NCI-H510A (cell line): ENCODE results near the gene AP2S1.
"Not testable (repeated sequence)": the region's sequence is repeated elsewhere in the genome, so short reads cannot be mapped to it uniquely, and the experiment has no call there.

Experiments used
- DNase-seq: peaks from one replicate; lab custom pipeline; 2025; lab: John Stamatoyannopoulos, UW

Gene AP2S1

DNA sequence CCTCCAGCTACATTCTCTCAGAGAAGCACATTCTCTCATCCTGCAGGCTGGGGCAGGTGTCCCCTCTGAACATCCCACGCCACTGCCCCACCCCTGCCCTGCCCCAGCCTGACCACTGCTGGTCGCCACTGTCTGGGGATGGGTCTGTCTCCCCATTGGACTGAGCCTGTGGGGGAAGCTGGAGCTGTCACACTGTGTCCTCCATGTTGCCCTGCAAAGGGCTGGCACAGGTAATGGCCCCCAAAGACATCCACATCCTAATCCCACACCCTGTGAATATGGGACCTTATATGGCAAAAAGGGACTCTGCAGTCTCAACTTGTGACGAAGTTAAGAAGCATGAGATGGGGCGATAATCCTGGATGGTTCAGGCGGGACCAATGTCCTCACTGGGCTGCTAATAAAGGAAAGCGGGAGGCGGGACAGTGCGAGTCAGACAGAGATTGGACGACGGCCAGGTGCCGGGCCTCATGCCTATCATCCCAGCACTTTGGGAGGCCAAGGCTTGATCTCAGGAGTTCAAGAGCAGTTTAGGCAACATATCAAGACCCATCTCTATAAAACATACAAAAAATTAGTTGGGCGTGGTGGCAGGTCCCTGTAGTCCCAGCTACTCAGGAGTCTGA is 9.1 kb downstream of the AP2S1 start:
- no peak for DNase-seq

DNA sequence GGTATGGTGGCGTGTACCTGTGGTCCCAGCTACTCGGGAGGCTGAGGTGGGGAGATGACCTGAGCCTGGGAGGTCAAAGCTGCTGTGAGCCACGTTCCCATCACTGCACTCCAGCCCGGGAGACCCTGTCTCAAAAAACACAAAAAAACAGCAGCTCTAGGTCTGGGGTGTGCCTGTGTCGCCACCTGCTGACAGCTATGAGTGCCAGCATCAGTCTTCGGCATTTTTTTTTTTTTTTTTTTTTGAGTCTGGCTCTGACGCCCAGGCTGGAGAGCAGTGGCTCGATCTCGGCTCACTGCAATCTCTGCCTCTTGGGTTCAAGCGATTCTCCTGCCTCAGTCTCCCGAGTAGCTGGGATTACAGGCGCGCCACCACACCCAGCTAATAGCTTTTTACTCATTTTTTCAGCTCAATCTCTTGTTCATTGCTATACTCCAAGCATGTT is 10.1 kb downstream of the AP2S1 start:
- DNase-seq = peak; percentile 31

DNA sequence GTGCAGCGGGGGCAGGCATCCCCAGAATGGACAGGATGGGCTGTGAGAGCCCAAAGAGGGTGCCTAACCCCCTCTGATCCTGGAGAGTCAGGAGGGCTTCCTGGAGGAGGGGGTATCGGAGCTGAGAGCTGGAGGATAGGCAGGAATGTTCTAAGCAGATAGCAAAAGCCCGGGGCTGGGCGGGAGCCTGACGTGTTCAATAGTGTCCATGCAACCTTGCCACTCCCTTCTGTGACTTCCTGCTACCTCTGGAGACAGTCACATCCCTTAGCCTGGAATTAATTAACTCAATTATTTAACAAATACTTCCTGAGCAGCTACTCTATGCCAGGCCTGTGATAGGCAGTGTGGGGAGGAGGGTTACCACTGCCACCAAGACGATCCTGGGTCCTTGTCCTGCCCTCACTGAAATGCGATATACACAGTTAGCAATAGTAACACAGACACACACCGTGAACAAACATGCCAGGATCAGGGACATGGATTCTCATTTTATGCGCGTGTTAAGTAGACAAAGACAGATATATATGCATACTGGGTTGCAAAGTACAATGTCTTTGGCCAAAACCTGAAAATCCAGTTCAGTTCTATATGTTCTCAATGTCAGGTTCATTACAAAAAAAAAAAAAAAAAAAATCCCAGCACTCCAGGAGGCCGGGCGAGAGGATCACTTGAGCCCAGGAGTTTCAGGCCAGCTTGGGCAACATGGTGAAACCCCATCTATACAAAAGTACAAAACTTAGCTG is 10.7 kb downstream of the AP2S1 start:
- DNase-seq = peak; percentile 50

DNA sequence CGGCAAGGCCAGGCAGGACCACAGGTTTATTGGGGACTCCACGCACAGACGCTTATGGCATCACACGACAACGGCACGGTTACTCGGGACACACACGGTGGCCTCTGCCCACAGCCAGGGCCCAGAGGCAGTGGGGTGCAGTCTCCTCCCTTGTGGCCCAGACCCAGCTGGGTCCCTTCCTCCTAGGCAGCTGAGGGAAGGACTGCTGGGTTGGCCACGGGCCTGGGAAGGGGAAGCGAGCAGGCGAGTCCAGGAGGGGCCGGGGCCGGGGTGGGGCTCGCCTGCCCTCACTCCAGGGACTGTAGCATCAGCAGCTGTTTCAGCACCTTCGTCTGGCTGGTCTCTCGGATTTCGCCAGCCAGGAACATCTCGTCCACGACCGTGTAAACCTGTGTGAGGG is 12.5 kb downstream of the AP2S1 start:
- DNase-seq = no peak

DNA sequence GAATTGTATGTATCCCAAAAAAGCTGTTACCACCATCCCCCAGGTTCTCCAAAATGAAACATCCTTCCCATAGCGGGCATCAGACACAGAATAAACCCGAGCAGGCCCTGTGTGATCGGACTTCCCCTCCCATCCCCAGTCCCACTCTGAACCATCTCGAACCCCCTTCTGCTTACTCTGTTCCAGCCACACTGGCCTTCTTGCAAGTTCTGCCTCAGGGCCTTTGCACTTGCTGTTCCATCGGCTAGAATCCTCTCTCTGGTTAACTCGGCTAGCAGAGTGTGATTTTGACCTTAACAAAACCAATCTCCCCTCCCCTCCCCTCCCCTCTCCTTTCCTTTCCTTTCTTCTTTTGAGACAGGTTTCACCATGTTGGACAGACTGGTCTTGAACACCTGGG is 15.7 kb downstream of the AP2S1 start:
- DNase-seq = no peak

DNA sequence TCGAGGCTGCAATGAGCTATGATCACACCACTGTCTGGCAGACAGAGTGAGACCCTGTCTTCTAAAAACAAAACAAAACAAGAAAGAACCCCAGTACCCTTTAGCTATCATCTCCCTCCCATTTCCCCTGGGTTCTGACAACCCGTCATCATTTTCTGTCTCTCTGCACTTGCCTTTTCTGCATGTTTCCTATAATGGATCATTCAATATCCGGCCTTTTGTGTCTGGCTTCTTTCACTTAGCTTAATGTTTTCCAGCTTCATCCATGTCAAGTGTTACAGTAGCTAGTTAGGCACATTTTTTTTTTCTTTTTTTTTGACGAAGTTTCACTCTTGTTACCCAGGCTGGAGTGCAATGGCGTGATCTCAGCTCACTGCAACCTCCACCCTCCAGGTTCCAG is 16.5 kb downstream of the AP2S1 start:
- no peak for DNase-seq

DNA sequence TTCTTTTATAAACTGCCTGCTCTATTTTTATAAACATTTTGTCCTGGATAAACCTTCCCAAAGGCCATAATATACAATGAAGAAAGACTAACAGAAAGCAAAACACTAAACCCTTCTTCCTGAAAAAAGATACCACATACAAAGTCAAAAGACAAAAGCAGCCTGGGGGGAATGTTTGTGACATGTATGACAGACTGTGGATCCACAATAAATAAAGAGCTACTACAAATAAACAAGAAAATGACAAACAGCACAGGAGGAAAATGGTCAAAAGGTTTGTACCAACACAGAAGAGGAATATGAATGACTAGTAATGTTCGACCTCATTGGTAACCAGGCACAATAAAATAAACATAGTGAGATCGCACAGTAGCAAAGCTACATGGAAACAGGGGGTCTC is 19.8 kb downstream of the AP2S1 start:
- DNase-seq = no peak

DNA sequence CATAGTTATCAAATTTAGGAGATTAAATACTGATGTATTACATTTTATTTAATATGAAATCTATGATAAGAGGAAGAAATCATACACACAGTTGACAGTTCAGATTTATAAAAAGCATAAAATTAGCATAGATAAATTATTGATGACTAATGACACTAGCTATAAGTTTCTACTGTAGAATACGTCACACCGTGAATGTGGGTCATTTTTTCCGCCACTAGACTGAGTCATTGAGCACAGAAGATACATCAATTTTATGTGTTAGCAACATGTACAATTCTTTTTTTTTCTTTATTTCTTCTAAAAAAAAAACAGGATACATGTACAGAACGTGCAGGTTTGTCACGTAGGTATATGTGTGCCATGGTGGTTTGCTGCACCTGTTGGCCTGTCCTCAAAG is 22.2 kb downstream of the AP2S1 start:
- DNase-seq = no peak

DNA sequence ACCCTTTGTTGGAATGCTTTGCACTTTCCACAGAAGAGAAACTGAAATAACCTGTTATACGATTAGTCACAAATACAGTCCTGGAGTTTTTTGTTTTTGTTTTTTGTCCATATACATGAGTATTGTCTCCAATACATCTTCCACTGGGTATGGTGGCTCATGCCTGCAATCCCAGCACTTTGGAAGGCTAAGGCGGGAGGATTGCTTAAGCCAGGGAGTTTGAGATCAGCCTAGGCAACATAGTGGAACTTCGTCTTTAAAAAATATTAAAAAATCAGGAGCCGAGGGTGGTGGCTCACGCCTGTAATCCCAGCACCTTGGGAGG is 25.0 kb downstream of the AP2S1 start:
- no peak for DNase-seq

DNA sequence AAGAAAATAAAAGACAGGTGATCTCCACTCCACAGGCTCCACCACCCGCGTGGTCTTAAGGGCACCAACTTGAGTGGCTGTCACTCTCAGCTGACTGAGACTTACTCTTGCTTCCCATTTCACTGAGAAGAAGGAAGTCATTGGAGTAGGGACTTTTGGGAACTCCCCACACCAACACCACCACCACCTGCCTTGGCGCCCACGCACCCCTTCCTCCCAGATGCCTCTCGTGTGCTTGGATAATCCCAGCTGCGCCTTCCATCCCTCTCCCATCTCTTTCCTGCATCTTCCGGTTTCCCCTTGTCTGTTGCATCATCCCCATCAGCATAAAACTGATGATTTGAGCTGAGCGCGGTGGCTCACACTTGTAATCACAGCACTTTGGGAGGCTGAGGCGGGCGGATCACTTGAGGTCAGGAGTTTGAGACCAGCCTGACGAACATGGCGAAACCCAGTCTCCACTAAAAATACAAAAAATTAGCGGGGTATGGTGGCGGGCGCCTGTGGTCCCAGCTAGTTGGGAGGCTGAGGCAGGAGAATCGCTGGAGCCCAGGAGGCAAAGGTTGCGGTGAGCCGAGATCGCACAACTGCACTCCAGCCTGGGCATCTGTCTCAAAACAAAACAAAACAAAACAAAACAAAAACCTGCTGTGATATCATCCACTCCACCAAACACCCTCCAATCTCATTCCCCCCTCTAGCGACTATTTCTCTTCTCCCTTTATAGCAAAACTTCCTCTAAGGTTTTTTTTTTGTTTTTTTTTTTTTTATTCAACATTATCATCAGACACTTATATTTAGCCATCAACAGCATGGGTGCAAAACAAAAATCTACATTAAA is 25.5 kb downstream of the AP2S1 start:
- no peak for DNase-seq

DNA sequence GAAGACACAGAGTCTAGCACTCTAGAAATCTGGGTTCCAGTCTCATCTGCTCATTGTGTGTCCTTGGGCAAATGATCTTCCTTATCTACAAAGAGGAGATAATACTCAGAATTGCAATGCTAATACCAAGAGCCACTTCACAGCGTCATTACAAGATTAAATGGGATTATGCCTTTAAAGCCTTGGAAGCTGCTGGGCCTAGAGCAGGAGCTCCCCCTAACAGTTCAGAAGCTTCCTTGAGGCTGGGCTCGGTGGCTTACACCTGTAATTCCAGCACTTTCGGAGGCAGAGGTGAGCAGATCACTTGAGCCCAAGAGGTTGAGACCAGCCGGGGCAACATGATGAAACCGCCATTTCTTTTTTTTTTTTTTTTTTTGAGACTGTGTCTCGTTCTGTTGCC is 27.6 kb downstream of the AP2S1 start:
- no peak for DNase-seq

DNA sequence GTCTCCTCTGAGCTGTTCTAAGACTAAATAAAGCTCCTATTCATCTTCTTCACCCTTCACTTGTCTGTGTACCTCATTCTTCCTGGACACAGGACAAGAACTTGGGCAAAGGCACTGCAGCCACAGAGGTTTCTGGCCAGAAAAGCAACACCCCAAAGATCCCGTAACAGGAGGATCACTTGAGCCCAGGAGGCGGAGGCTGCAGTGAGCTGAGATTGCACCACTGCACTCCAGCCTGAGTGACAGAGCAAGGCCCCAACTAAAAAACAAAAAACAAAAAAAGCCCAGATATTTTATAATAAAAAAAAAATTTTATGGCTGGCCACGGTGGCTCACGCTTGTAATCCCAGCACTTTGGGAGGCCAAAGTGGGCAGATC is 28.2 kb downstream of the AP2S1 start:
- DNase-seq = not testable (repeated sequence)

DNA sequence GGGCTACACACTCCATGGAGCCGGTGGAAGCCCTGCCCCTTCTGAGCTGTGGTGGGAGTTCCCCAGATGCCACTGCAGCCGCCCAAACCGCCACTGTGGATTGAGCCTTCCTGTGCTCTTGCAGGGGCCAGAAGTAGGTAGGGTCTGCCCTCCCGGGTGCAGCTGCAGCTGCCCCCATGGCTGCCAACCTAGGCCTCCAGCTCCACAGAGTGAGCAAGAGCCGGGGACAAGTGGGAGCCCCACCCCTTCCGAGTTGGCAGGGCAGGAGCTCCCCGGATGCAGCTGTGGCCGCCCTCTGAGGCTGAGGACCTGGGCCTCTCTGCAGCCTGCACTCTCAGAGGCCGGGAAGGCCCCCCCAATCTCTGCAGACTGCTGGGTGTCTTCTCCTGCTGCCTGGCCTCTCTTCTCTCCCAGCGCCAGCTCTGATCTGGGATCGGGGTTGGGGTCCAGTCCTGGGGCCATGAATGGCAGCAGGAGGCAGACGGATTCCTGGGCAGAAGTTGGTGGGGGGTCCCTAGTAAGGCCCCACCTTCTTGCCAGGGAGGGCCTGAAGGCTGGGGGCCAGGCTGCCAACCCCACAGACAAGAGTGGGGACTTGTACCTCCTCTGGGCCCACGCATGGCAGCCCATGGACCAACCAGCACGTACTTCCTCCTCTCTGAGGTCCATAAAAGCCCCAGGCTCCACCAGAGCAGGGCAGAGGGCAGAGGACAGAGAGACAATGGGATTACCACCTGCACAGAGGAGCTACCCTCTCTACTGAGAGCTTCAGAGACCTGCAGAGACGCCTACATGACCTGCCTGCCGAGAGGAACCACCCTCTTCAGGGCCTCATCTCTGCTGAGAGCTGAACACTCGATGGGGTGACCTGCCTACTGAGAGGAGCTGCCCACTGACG is 28.9 kb downstream of the AP2S1 start:
- peak; percentile 77 for DNase-seq

DNA sequence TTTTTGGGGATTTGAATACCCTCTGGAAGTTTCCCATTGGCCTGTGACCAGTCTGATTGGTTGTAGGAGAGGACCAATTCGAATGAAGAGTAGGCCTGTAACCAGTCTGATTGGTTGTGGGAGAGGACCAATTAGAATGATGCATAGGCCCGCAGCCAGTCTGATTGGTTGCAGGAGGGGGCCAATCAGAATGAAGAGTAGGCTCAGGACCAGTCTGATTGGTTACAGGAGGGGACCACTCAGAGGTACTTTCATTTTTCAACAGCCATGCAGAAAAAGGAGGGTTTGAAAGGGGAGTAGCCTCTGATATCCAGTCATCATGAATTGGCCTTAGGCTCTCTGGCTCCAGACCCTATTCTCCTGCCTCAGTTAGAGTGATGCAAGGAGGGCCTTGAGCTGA is 31.8 kb downstream of the AP2S1 start:
- no peak for DNase-seq

DNA sequence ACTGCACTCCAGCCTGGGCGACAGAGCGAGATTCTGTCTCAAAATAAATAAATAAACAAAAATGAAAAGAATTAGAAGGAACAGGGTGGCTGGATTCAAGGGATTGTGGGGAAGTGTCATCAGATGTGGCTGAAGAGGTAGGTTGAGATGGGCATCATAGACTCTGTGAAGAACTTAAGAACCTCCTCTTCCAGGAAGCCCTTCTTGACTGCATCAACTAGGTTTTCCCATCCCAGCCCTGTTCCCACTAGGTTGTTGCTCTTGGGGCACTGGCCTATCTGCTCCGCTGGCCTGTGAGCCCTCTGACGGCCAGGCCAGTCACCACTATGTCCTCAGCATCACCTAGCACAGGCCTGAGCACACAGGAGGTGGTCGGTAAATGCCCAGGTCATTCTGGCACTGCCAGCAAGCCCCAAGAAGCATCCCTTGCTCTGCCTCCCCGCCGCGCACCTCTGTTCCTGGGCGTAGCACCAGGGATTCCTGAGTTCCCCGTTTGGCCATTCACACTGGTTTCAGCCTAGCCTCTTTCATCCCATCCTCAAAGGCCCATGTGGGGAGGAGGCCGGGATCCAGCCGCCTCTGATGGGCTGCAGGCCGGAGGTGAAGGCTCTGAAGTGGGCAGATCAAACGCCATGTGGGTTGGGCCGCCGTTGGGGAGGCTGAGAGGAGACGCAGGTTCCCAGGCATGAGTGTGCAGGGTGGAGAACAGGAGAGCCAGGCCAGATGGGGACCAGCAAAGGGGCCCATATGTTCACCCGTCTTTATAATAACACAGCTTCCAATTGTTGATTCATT is 34.6 kb downstream of the AP2S1 start:
- no peak for DNase-seq

DNA sequence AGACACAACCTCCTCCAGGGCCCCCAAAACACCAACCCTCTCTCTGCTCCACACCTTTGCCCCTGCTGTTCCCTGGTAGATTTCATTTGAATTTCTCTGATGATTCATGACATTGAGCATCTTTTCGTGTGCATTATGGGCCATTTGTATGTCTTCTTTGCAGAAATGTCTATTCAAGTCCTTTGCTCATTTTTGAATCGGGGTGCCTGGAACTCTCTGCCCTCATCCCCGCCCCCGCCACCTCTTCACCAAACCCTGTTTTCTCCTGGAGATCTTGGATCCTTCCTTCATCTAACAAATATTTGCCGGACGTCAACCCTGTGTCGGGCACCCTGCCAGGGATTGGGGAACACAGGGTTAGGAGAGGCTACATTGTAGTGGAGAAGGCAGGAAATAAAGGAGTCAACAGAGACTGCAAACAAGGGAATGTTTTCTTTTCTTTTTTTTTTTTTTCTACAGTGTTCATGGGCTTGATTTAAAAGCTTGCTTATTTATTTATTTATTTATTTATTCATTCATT is 36.7 kb downstream of the AP2S1 start:
- DNase-seq = no peak

DNA sequence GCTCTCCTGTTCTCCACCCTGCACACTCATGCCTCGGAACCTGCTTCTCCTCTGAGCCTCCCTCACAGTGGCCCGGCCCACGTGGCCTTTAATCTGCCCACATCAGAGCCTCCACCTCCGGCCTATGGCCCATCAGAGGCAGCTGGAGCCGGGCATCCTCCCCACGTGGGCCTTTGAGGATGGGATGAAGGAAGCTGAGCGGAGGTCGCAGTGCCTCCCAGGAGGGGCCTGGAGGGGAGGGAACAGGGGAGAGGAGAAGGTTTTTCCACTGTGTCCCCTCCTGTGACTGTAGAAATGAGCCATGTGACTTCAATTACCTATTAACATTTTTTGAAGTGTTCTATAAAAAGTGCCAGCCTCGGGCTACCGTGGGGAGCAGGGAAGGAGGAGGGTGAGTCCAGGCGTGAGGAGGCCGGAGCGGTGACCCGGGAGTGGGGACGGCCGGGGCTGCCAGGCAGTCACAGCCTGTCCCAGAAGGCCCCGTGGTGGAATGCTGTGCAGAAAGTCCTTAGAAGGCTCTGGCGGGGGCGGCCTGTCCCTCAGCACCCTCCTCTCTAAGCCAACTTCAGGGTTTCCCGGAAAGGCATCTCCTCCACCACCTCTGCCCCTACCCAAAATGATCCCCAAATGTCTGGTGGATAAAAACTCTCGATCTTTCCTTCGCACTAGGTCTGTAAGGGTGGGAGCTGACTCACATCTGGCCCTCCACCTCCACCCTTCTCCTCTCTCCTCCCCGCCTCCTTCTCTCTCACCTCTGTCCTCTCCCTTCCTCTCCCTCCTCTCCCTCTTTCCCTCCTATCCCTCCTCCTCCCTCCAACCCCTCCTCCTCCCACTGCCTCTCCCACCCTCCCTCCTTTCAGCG is 37.4 kb downstream of the AP2S1 start:
- peak; percentile 25 for DNase-seq

DNA sequence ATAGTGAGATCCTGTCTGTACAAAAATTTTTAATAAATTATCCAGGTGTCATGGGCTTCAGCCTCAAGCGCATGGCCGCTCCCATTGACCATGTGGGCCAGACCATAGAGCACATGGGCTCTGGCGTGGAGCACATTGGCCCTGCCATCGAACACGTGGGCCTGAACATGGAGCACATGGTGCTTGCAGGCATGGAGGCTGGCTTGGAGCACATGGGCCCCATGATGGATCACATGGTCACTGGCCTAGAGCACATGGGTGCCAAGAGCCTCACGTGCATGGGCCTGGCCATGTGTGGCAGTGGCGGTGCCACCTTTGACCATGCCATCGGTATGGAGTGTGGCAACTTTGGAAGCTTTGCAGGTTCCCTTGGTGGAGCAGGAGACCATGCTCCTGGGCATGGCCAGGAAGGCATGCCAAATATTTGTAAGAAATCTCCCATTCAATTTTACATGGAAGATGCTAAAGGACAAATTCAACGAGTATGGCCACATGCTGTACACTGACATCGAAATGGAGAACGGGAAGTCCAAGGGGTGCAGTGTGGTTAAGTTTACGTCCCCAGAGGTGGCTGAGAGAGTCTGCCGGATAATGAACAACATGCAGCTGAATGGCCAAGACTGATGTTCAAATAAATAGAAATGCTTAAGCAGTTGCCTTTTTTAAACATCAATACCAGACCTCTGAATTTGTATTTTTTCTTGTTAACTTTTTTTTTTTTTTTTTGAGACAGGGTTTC is 40.9 kb downstream of the AP2S1 start:
- DNase-seq = no peak

DNA sequence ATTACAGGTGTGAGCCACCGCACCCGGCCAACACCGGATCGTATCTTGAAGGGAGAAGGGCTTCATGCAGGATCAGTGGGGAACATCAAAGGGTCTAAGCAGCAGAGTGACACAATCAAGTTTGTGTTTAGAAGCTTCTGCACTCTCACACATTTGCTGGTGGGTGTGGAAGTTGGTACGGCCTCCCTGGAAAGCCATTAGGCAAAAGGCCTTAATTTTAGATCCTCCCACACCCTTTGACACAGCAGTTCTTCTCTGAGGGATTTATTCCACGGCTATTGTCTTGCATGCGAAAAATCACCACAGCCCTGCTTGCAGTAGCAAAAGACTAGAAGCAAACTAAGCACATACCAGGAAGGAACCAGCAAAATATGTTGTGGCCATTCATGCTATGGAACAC is 44.0 kb downstream of the AP2S1 start:
- DNase-seq = no peak
